ENCODE data around the gene PADI1.

PADI1 gene

DNA sequence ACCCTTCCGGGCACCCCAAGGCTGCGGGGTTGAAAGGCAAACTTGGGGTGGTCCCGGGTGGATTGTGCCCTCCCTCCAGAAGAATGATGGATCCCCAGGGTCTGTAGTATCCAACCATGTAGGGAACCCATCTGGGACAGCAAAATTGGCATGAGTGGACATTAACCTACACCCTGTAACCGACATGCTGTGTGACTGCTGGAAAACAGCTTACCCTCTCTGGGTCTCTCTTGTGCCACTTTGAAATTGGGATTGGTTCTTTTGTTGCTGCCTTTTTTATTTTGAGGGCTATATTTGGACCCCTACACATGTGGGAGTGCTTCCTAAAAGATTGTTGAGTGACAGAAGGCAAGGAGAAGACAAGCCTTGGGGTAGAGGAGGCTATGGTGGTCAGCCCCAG is 19.5 kb downstream of the PADI1 start:
- no peaks in the 10 kb centered on the region for H3K27me3 ChIP-seq (ENCODE audit: insufficient read depth, poor library complexity, severe bottlenecking)
- TF ChIP-seq, protein P1, sequence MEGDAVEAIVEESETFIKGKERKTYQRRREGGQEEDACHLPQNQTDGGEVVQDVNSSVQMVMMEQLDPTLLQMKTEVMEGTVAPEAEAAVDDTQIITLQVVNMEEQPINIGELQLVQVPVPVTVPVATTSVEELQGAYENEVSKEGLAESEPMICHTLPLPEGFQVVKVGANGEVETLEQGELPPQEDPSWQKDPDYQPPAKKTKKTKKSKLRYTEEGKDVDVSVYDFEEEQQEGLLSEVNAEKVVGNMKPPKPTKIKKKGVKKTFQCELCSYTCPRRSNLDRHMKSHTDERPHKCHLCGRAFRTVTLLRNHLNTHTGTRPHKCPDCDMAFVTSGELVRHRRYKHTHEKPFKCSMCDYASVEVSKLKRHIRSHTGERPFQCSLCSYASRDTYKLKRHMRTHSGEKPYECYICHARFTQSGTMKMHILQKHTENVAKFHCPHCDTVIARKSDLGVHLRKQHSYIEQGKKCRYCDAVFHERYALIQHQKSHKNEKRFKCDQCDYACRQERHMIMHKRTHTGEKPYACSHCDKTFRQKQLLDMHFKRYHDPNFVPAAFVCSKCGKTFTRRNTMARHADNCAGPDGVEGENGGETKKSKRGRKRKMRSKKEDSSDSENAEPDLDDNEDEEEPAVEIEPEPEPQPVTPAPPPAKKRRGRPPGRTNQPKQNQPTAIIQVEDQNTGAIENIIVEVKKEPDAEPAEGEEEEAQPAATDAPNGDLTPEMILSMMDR (IDR thresholded peaks at IDR 0.05; ENCODE audit: insufficient read depth, low read length), result no peak
- TF ChIP-seq, protein P2, sequence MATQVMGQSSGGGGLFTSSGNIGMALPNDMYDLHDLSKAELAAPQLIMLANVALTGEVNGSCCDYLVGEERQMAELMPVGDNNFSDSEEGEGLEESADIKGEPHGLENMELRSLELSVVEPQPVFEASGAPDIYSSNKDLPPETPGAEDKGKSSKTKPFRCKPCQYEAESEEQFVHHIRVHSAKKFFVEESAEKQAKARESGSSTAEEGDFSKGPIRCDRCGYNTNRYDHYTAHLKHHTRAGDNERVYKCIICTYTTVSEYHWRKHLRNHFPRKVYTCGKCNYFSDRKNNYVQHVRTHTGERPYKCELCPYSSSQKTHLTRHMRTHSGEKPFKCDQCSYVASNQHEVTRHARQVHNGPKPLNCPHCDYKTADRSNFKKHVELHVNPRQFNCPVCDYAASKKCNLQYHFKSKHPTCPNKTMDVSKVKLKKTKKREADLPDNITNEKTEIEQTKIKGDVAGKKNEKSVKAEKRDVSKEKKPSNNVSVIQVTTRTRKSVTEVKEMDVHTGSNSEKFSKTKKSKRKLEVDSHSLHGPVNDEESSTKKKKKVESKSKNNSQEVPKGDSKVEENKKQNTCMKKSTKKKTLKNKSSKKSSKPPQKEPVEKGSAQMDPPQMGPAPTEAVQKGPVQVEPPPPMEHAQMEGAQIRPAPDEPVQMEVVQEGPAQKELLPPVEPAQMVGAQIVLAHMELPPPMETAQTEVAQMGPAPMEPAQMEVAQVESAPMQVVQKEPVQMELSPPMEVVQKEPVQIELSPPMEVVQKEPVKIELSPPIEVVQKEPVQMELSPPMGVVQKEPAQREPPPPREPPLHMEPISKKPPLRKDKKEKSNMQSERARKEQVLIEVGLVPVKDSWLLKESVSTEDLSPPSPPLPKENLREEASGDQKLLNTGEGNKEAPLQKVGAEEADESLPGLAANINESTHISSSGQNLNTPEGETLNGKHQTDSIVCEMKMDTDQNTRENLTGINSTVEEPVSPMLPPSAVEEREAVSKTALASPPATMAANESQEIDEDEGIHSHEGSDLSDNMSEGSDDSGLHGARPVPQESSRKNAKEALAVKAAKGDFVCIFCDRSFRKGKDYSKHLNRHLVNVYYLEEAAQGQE (IDR thresholded peaks at IDR 0.05; ENCODE audit: insufficient replicate concordance, low read depth), result no peak
- TF ChIP-seq SPI1 (IDR thresholded peaks at IDR 0.05; ENCODE audit: borderline replicate concordance, low read depth) (no peak), GABPA (IDR thresholded peaks at IDR 0.05; ENCODE audit: low read depth) (no peak), POLR2AphosphoS5 (IDR thresholded peaks at IDR 0.05; ENCODE audit: low read depth) (no peak)

DNA sequence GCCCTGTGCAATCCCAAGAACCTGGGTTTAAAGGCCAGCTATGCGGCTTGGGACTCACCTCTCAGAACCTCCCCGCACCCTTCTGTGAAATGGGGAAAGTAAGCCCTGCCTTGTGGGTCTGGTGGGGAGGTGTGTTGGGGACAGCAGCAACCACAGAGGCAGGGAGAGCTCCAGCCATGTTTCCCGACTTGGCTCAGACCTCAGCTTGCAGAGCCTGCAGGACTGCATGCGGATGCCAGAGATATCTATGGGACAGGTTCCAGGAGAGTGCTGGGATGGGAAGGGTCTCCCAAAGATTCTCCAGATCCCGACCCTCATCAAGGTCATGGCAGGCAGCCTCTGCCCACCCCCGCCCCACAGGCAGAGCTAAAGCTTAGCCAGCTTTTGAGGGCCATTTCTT is 20.2 kb downstream of the PADI1 start:
- no peak for TF ChIP-seq SPI1 (IDR thresholded peaks at IDR 0.05; ENCODE audit: borderline replicate concordance, low read depth)
- H3K4me3 ChIP-seq (replicated peaks; ENCODE audit: insufficient read depth, low read length), result no peak overlapping the region
- no peaks in the 10 kb centered on the region for H3K27me3 ChIP-seq (ENCODE audit: insufficient read depth, poor library complexity, severe bottlenecking)
- no peak overlapping the region for H3K27ac ChIP-seq (replicated peaks)
- DNase-seq (ENCODE audit: low read depth in 1 of 2, low spot score in 1 of 2), result no peak

More for the DNA sequence above, 19.5 kb downstream of the PADI1 start:
- no peak for DNase-seq (ENCODE audit: low read depth in 1 of 2, low spot score in 1 of 2)
- H3K27ac ChIP-seq (replicated peaks), result no peak overlapping the region
- no peak overlapping the region for H3K4me3 ChIP-seq (replicated peaks; ENCODE audit: insufficient read depth, low read length)

DNA sequence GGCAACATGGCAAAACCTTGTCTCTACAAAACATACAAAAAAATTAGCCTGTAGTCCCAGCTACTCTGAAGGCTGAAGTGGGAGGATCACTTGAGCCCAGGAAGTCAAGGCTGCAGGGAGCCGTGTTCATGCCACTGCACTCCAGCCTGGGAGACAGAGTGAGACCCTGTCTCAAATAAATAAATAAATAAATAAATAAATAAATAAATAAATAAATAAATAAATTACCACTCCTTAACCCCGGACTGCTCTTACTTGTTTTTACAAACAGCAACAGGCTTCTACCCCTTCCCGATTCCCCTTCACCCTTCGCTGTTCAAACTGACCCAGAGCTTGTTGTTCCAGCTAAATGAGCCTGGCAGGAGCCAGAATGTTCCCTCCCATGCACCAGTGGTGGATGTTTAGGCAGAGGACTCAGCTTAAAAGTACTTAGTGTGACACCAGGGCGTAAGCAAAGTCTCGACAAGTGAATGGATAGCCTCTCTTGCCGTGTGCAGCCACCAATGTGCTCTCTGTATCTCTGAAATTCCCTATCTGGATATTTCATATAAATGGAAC is 22.5 kb downstream of the PADI1 start:
- Histone ChIP-seq H3K4me3 (replicated peaks; ENCODE audit: insufficient read depth, low read length) (no peak overlapping the region), H3K27ac (replicated peaks) (no peak overlapping the region), H3K27me3 (ENCODE audit: insufficient read depth, poor library complexity, severe bottlenecking) (no peaks in the 10 kb centered on the region)
- TF ChIP-seq SPI1 (IDR thresholded peaks at IDR 0.05; ENCODE audit: borderline replicate concordance, low read depth), result no peak
- TF ChIP-seq, protein P1 (IDR thresholded peaks at IDR 0.05; ENCODE audit: insufficient read depth, low read length), result no peak
- TF ChIP-seq, protein P2 (IDR thresholded peaks at IDR 0.05; ENCODE audit: insufficient replicate concordance, low read depth), result no peak
- TF ChIP-seq GABPA (IDR thresholded peaks at IDR 0.05; ENCODE audit: low read depth), result no peak
- TF ChIP-seq POLR2AphosphoS5 (IDR thresholded peaks at IDR 0.05; ENCODE audit: low read depth), result no peak
- DNase-seq (ENCODE audit: low read depth in 1 of 2, low spot score in 1 of 2), result no peak

DNA sequence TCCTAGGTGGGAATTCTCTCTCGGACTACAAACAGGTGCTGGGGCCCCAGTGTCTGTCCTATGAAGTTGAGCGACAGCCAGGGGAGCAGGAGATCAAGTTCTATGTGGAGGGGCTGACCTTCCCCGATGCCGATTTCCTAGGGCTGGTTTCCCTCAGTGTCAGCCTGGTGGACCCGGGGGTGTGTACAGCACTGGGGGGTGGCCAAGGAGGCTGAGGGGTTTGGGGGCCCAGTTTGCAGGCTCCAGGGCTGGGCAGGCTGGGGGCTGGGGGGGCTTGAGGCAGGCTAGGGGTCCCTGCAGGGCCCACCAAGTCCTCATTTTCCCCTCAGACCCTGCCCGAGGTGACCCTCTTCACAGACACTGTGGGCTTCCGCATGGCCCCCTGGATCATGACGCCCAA is 23.7 kb downstream of the PADI1 start:
- TF ChIP-seq POLR2AphosphoS5 (IDR thresholded peaks at IDR 0.05; ENCODE audit: low read depth) (no peak), GABPA (IDR thresholded peaks at IDR 0.05; ENCODE audit: low read depth) (no peak), SPI1 (IDR thresholded peaks at IDR 0.05; ENCODE audit: borderline replicate concordance, low read depth) (no peak)
- TF ChIP-seq, protein P2 (IDR thresholded peaks at IDR 0.05; ENCODE audit: insufficient replicate concordance, low read depth), result no peak
- TF ChIP-seq, protein P1 (IDR thresholded peaks at IDR 0.05; ENCODE audit: insufficient read depth, low read length), result no peak
- H3K4me3 ChIP-seq (replicated peaks; ENCODE audit: insufficient read depth, low read length), result no peak overlapping the region
- no peak for DNase-seq (ENCODE audit: low read depth in 1 of 2, low spot score in 1 of 2)
- H3K27me3 ChIP-seq (ENCODE audit: insufficient read depth, poor library complexity, severe bottlenecking), result no peaks in the 10 kb centered on the region
- H3K27ac ChIP-seq (replicated peaks), result no peak overlapping the region

All from HL-60 (cell line).